NT2/D1 (cell line): ENCODE measurements around the gene TAS2R42.

Source experiments
- SUZ12 ChIP-seq: IDR thresholded peaks from 2 replicates; pipeline ENCODE4 v1.6.1; 2011; ENCODE audit not compliant: insufficient read length, insufficient read depth; ENCODE audit errors: extremely low read depth
- YY1 ChIP-seq: IDR thresholded peaks from 2 replicates; pipeline ENCODE4 v1.6.1; 2011; ENCODE audit not compliant: insufficient read length, insufficient read depth
- ZNF274 ChIP-seq: IDR thresholded peaks from 2 replicates; pipeline ENCODE4 v1.6.1; 2011; ENCODE audit warnings: mild to moderate bottlenecking, low read depth, low read length

DNA sequence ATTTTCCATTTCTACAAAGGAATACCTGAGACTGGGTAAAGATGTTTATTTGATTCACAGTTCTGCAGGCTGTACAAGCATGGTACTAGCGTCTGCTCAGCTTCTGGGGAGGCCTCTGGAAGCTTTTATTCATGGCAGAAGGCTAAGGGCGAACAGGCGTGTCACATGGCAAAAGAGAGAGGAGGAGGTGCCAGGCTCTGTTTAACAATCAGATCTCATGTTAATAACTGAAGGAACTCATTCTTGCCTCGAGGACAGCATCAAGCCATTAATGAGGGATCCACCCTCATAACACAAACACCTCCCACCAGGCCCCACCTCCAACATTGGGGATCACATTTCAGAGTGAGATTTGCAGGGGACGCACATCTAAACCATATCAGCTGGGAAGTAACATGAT lies 46.8 kb upstream of the TAS2R42 start:
- no peak for TF ChIP-seq YY1
- no peak for TF ChIP-seq SUZ12
- TF ChIP-seq ZNF274, result no peak
